Umbilical cord (tissue), 2 donors: ENCODE measurements around the gene NNMT. TPM values are rescaled to one million over a fixed set of nuclear protein-coding genes. Genes with fewer than 3 reads are reported as not detected.

ENCODE experiments used
- DNase-seq: peaks from one replicate; pipeline ENCODE4 v3.0.0-alpha.2; 2015; ENCODE audit warnings: low spot score
- total RNA-seq: library from RNA; depleted of rRNA; stranded (reverse); fragments of >200 nt; gene quantifications from one replicate; pipeline ENCODE4 v1.2.3, GENCODE V29; 2014; ENCODE audit warnings: low replicate concordance; ENCODE audit not compliant: insufficient read depth

The NNMT gene
- total RNA-seq, 1 donor from 2014 or later: 871 TPM

DNA sequence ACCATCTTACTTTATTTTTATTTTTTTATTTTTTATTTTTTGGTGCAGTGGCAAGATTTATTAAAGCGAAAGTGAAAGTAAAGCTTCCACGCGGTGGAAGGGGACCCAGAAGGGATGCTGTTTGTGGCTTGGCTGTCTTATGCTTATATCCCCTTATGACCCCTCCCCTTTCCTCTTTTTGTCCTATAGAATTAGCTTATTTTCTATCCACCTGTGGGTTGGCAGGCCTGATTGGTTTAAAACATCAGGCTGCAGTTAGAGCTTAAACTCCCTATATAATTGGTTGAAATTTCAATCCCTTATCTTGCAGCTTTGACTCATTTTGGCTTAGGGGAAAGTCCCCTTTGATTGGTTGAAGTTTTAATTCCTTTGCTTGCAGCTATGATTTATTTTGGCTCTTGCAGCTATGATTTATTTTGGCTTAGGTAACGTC lies 50.5 kb downstream of the NNMT start:
- DNase-seq: no peak

DNA sequence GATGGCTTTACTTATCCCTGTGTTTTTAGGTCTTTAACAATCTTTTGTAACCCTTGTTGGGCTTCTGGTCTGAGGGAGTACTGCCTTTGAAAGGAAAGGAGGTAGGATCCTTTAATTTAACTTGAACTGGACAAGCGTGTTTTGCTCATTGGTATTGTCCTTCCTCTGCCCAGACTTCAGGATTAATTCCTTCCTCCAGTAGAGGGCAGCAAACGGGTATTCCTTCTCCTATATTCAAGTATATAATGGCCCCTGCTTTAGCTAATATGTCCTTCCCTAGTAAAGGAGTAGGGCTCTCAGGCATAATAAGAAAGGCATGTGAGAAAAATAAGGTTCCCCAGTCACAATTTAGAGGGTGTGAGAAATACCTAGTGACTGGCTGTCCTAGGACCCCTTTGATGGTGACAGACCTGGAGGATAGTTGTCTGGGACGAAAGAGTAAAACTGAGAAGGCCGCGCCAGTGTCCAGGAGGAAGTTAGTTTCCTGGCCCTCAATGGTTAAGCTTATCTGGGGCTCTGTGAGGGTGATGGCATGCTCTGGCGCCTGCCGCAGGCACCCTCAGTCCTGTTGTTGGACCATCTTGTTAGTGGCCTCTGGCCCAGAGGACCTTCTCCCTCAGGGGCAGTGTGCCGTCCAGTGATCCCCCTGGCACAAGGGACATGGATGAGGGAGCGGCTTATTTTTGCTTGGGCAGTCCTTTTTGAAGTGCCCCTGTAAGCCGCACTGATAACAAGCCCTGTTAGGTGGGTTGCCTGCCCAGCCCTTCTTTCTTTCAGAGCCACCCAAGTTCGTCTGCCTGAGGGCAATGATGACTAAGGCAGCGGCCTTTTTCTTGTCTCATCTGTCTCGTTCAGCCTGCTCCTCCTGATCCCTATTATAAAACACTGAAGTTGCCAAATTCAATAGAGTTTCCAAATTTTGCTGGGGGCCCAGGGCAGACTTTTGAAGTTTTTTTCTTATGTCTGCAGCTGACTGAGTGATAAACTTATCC lies 52.3 kb downstream of the NNMT start:
- DNase-seq: peak; percentile 78

DNA sequence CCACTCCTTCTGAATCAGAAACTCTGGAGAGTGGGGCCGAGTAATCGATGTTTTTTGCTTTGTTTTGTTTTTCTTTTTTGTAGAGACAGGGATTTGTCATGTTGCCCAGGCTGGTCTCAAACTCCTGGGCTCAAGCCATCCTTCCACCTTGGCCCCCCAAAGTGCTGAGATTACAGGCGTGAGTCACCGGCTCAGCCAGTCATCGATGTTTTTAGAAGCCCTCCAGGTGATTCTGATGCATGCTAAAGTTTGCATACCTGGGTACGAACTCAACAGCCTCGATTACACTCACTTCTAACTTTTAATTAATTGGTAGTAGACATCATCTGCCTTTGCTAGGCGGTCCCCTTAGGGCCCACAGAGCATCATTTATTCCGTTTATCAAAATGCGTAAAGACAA lies 53.8 kb downstream of the NNMT start:
- no peak for DNase-seq

DNA sequence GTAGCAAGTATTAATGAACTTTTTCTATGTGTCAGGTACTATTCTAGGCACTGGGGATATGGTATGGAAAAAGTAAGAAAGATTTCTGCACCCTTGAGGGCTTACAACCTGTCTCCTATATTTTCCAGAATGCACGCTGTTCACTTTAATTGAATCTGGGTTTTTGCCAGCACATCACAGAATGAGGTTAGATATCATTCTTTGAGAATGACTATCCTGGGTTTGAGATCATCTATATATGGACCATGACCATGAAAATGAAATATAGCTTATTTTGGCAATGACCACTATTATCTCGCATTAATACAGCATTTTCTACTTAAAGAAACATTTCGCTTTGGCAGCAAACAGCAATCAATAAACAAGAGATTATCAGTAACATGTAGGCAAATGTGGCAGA lies 57.2 kb downstream of the NNMT start:
- DNase-seq: no peak

DNA sequence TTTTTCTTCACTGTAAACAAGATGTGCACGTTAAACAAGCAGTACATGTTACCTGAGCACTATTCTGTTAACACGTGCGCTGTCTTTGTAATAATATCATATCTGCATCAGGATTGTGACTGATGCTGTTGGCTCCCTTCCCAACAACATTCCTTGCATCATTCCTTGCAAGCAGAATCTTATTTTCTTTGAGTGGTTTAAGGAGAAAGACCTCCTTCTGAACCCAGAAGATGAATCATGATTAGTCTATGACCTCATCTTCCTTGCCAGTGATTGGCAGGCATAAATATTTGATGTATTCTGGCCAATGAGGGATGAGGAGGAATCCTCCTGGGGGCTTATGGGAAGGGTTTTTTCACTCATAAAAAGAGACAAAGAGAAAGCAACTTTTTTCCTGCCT lies 57.9 kb downstream of the NNMT start:
- DNase-seq: peak; percentile 69

- no peak for DNase-seq
These were observed 62.5 kb downstream of the NNMT start for GRCh38 chr11:114358716-114359115.

GRCh38 chr11:114359342-114359741 lies 63.1 kb downstream of the NNMT start:
- no peak for DNase-seq

- DNase-seq: no peak
These were observed 66.1 kb downstream of the NNMT start for GRCh38 chr11:114362326-114362725.

GRCh38 chr11:114362958-114363357 lies 66.8 kb downstream of the NNMT start:
- DNase-seq: no peak

Other genes with a start within 250 kb of the NNMT start
- gene ZBTB16, start 236.7 kb upstream of the NNMT start, total RNA-seq: 83.3 TPM
- 4.1 TPM for gene C11orf71, start 104.1 kb downstream of the NNMT start, total RNA-seq
- 69.6 TPM for gene RBM7, start 104.3 kb downstream of the NNMT start, total RNA-seq
- gene REXO2, start 143.1 kb downstream of the NNMT start, total RNA-seq: 116 TPM